NCI-H1694 treated with DMSO at 0.1 percent for 48 hours (cell line): ENCODE data around the gene ASIC4.

Experiments used
- DNase-seq: peaks from one replicate; lab custom pipeline; 2025; lab: John Stamatoyannopoulos, UW

The ASIC4 gene

GRCh38 chr2:219514196-219514761 is at the start of gene ASIC4:
Gene ASIC4 (plus strand): TSS chr2:219514482. CDS start chr2:219514725, 243 bp downstream.
- DNase-seq: peak; percentile 53

- no peak for DNase-seq
Measured at GRCh38 chr2:219465659-219466561, 48.4 kb upstream of the ASIC4 start.

- no peak for DNase-seq
Measured at GRCh38 chr2:219466816-219467735, 47.2 kb upstream of the ASIC4 start.

- no peak for DNase-seq
Measured at GRCh38 chr2:219467736-219468075, 46.6 kb upstream of the ASIC4 start.

- DNase-seq: no peak
Measured at GRCh38 chr2:219468410-219469185, 45.7 kb upstream of the ASIC4 start.

- no peak for DNase-seq
Measured at GRCh38 chr2:219469186-219469724, 45.0 kb upstream of the ASIC4 start.

GRCh38 chr2:219470429-219470828 is 43.9 kb upstream of the ASIC4 start:
- DNase-seq: no peak

- DNase-seq: no peak
Measured at GRCh38 chr2:219471476-219472371, 42.6 kb upstream of the ASIC4 start.

- DNase-seq: peak; percentile 27
Measured at GRCh38 chr2:219472629-219473187, 41.6 kb upstream of the ASIC4 start.

GRCh38 chr2:219473511-219473910 is 40.8 kb upstream of the ASIC4 start:
- no peak for DNase-seq

- no peak for DNase-seq
Measured at GRCh38 chr2:219474285-219475060, 39.8 kb upstream of the ASIC4 start.

GRCh38 chr2:219475278-219475677 is 39.0 kb upstream of the ASIC4 start:
- DNase-seq: no peak

- DNase-seq: peak; percentile 59
Measured at GRCh38 chr2:219475697-219476651, 38.3 kb upstream of the ASIC4 start.

GRCh38 chr2:219476652-219477151 is 37.6 kb upstream of the ASIC4 start:
- DNase-seq: peak; percentile 50

GRCh38 chr2:219477179-219477578 is 37.1 kb upstream of the ASIC4 start:
- no peak for DNase-seq

- DNase-seq: no peak
Measured at GRCh38 chr2:219477815-219478214, 36.5 kb upstream of the ASIC4 start.

- DNase-seq: no peak
Measured at GRCh38 chr2:219478916-219479315, 35.4 kb upstream of the ASIC4 start.

GRCh38 chr2:219480004-219480403 is 34.3 kb upstream of the ASIC4 start:
- no peak for DNase-seq
